Middle frontal gyrus (tissue), 1 donor: ENCODE results near the gene MFSD2A.
"Not testable (repeated sequence)": the region's sequence is repeated elsewhere in the genome, so short reads cannot be mapped to it uniquely, and the experiment has no call there.

ENCODE experiments used
- DNase-seq: peaks from one replicate; pipeline ENCODE4 v3.0.0-alpha.2; 2015; ENCODE audit warnings: low spot score; ENCODE audit errors: extremely low spot score

MFSD2A gene

DNA sequence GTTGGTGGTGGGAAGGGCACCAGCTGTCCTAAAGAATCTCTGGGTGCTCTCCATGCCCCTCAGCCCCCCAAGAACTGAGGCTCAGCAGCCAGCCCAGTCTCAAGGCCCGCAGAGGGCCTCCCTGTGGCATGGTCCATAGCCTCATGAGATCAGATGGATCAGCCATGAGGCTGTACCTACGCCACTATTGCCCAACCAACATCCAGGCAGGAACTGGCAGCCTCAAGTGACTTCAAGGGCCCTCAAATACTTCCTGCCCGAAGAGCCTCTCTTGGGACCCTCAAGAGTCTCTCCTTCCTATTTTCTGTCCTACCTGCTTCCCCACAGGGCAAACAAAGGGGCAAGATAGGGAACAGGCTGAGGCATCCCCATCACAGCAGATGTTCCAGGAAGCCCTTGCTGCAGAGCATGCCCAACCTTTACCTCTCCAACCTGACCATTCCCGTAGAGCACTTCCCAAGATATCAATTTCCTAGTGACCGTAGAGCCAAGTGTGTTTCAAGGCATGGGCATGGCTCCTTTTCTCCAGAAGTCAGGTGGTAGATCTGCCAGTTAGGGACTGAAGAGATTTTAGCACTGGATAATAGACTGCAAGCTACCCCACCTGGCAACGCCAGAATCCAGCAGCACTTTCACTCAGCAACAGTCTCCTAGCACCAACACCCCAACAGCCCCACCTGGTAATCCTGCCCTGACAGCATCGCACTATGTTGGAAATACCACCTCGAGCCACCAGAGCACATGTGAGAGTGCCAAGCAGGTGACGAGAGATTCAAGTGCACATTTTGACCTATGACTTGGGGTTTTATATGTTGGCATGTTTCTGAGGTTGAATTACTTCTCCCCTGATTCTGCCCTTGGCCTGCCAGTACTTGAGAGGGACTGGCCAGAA lies 13.7 kb upstream of the MFSD2A start:
- DNase-seq: no peak

DNA sequence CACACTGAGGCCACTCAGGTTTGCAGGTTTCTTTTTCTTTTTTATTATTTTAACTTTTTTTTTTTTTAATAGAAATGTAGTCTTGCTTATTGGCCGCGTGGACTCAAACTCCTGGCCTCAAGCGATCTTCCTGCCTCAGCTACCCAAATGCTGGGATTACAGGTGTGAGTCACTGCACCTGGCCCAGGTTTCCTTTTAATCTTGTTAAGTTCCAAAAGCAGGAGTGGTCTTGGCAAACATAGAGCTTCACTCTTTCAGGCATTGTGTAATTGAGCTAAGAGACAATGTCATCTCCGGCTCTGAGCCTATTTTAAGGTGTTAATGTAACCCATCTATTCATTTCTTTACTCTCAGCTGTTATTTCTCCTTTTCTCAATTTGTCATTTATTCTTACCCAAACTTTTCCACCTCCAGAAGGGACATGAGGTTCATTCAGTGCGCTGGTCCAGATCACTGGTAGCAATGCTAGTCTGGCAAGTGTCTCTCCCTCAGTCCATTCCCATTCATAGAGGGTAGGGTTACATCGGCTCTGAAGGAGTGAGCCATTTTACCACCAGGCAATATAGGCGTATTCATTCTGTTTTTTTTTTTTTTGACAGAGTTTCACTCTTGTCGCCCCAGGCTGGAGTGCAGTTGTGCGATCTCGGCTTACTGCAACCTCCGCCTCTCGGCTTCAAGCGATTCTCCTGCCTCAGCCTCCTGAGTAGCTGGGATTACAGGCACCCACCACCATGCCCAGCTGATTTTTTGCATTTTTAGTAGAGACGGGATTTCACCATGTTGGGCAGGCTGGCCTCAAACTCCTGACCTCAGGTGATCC lies 11.3 kb upstream of the MFSD2A start:
- DNase-seq: no peak

DNA sequence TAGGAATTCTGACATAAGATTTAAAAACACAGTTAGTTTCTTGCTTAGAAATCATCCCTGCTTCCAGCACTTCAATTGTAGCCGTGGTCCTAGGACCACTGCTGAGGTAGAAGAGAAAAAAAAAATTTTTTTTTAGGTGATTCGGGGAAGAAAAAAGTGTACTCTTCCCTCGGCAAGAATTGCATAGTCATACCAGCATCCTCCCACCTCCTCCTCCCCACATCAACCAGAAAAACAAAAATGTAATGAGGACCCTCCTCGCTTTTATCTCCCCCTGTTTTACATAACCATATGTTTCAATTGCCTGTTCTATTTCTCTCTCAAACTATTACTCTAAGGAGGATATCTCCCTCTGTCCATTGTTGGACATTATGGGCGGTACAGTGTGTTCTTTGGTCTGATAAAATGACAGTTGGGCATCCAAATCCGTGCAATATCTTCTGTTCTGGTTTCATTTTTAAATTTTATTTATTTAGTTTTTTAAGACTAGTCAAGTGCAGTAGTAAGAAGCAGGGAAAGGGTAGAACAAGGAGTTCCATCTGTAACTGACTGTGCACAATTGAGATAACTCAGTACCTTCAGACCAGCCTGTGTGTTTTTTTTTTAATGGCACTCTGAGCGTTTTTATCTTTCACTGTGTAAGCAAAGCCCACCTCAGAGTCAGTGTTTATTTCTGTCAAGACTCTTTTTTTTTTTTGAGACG lies 10.4 kb upstream of the MFSD2A start:
- DNase-seq: no peak

DNA sequence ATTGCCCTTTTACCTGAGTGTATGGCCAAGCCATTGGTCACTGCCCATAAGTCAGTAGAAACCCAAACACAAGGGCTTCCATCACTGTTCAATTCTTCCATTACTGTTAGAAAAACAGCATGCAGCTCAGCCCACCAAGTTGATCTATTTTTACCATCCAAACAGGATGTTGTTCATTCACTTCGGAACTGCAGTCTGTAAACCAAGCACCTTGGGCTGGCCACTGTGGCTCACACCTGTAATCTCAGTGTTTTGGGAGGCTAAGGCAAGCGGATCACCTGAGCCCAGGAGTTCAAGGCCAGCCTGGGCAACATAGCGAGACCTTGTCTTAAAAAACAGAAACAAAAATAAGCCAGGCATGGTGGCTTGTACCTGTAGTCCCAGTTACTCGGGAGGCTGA lies 8.7 kb upstream of the MFSD2A start:
- no peak for DNase-seq

DNA sequence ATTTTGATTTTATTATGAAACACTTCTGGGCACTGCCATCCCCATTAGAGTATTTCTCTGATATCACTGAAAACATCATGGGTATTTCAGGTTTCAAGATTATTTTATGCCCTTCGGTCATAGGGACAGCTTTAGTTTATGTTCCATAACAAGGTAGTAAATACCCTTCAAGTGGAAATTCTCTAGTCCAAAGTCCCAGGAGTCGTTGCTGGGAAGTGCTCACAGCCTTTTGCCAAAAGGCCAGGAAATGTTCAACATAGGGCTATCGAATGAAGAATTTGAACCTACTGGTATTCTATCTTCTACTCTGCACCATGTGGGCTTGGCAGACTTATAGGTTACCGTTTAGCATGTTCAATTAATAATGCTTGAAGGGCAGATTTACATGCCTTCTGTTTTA lies 7.7 kb upstream of the MFSD2A start:
- no peak for DNase-seq

DNA sequence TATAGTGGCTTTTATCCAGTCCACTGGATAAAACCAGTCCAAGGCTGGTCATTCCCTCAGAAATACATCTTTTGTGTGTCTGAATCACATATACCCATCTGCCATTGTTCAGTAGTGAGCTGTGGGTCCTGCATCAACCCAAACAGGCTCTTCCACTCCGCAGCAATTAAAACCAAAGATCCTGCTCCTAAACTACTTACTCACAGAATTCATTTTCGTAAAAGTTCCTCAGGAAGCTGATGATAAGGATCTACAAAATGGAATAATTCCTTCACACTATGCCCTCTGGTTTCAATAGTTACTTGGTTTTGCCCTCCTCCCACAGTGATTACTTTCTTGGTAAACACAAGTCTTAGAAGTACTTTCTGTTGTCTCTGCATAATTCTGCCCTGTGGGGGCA lies 5.1 kb upstream of the MFSD2A start:
- DNase-seq: no peak

DNA sequence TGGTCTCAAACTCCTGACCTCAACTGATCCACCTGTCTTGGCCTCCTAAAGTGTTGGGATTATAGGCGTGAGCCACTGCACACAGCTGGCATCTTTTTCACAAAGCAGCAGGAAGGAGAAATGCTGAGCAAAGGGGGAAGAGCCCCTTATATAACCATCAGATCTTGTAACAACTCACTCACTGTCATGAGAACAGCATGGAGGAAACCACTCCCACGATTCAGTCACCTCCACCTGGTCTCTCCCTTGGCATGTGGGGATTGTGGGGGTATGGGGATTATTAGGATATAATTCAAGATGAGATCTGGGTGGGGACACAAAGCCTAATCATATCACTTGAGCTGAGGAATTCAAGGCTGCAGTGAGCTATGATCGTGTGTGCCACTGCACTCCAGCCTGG lies 3.0 kb upstream of the MFSD2A start:
- no peak for DNase-seq

DNA sequence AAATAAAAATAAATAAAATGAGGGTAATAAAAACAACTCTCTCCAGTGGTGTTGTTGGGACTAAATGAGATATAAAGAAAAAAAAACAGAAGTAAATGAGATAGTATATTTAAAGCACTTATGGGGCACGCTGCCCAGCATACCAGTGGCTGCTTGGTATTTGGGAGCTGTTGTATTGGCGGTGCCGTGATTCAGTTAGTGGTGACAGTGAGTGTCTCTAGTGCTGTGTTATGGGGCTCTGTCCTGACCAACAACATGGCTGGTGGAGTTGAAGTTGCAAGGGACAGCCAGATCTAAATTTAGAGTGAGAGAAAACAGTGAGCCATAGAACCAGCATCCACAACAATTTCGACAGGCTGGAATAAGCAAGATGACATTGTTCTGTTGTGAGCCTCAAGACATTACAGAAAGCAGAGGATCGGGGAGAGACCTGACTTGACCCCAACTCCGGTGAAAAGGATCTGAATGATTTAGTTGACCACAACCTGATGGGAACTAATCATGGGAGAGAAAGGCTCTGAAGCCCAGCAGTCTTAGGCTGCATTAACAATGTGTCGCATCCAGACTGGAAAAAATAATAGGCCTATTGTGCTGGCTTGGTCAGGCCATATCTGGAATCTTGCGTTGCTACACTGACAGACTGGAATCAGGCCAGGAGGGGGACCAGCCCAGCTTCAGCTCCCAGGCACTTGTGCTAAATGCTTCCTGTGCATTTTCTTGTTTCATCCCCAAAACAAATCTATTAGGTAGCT lies 2.4 kb upstream of the MFSD2A start:
- DNase-seq: peak; percentile 11

DNA sequence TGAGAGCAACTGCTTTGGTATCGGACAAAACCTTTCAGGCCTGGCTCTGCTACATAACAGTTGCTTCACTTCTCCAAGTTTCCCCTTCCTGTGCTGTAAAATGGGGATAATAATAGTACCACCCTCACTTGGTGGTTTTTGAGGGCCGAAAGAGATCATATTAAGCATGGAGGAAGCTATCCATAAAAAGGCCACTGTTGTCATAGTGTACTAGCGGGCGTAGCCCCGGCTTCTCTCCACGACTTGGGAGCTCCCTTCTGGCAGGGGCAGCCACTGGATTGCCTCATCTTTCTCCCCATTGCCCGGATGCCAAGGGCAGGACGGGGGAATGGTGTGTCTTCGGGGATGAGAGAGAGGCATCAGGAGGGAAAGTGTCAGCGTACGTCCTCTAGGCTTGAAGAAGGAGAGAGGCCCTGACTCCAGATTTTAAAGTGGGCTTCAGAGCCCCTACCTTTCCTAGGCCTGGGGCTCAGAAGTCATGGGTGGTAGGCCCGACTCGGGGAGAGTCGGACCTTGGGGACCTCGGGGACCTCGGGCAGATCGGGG lies 548 bp upstream of the MFSD2A start:
- DNase-seq: no peak

DNA sequence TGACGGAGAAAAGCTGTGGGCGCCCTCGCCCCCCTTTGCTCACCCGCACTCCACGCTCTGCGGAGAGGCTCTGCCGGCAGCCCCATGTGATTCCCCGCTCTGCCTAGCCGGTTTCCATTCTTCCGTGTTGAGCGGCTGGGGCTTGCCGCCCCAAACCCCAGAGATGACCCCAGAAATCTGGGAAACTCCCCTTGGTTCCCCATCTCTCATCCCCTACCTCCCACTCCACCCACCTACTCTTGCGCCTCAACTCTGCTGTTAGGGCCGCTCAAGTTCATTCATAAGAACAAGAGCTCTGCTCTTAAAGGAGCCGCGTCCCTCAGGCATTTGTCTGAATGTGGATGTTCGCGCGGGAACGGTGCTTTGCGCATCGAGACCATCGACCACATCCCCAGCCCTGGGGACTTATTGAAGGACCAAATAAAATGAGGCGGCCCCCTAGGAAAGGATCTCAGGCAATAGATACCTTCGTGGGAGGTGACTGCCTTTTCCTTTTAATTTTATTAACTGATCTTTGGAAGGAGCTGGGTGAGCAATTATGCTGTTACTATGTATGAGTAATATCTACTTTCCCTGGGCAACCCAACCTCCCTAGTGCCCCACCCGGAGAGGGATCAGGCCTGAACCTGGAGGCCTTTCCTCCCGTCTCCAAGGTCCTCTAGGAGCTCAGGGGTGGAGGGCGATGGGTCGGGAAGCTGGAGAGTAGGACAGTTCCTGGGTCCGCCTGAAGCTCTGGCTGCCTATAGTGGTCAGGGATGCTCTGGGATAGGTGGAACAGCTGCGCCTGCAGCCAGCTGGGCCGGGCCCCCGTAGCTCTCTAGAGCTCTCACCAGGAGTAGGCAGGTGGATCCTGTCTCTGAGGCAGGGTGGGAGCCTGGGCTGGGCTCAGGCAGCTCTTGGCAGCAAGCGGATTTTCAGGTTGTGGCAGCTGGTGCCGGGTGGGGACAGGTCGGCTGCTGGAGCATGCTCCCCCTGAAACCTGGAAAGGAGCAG lies 898 bp downstream of the MFSD2A start:
- DNase-seq: no peak

DNA sequence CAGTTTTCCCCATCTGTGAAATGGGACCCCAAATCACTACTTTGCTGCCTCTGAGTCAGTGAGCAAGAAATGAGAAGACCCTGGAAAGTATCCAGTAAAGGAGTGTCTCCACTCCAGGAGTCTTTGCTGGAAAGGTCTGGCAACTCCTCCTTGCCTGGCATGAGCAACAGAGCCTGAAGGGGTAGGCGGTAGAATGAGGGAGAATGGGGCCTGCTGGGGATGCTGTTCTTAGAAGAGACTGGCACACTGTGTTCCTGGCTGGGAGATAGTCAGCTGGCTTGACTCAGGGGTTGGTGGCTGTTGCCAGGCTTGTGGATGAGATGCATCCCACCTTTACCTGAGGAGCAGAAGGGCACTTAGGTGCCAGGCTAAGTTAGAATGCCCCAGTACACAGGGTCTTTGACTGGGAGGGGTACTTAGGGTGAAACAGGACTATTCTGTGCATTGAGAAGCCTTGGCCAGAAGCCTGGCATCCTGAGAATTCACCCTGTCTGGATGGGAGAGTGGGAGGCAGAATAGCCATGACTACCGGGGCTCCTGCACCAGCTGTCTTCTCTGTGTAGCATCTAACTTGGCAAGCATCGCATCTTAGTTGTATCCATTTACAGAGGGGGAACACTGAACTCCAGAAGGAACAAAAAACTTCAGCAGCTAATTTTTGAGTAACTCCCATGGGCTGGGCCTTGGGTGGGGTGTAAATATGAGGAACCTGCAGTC lies 2.5 kb downstream of the MFSD2A start:
- peak; percentile 57 for DNase-seq

DNA sequence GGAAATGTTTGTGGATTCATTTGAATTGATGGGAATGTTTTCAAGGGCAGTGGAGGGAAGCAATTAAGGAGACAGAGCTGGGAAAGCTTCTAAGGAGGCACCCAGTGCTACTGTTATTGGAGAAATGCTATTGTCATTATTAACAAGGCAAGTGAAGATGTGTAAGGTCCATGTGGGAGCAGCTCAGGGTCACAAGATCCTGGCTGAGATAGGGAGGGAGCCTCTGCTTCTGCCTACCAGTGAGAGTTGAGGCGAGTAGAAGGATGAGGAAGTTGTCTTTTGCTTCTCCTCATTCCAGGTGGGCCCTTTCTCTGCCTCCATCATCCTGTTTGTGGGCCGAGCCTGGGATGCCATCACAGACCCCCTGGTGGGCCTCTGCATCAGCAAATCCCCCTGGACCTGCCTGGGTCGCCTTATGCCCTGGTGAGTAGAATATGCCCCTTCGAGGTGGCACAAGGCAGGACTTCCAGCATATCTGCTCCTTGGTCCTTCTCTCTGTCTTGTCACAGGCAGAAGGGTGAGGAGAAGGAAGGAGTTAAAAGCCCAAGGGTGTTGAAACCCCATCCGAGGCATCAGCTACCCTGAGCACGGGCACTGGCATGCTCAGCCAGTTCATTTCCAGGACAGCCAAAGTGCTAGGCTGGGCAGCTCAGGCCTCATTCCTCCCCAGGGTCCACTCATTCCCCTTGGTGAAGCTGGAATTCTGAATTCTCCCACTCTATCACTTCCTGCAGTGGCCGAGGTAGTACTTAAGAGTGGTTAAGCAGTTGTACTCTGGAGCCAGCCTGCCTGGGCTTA lies 3.7 kb downstream of the MFSD2A start:
- DNase-seq: no peak

DNA sequence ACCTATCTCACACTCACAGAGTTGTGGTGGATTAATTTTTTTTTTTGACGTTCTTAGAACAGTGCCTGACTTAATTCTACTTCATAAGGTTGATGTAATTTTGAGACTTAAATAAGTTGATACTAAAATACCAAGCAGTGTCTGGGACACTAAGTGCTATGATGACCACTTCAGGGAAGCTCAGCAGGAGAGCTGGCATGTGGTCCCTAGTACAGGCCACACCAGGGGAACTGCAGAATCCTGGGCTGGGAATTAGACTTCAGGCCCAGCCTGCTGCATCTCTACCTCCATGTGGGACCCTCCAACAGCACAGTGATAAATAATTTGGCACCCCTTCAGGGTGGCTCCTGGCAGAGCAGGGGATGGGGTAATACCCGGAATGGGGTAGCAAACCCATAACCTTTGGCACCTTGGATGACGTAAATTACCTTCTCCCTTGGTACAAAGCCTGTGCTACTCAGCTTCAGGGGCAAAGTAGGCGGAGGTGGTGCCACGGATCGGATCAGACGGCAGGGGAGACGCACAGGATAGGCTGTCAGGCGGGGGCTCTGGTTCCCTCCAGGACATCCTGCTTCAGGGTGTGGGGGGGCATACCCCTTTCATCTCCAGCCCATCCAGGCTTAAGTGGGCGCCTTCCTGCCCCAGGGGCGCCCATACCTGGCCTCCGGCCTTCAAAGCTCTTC lies 4.8 kb downstream of the MFSD2A start:
- no peak for DNase-seq

DNA sequence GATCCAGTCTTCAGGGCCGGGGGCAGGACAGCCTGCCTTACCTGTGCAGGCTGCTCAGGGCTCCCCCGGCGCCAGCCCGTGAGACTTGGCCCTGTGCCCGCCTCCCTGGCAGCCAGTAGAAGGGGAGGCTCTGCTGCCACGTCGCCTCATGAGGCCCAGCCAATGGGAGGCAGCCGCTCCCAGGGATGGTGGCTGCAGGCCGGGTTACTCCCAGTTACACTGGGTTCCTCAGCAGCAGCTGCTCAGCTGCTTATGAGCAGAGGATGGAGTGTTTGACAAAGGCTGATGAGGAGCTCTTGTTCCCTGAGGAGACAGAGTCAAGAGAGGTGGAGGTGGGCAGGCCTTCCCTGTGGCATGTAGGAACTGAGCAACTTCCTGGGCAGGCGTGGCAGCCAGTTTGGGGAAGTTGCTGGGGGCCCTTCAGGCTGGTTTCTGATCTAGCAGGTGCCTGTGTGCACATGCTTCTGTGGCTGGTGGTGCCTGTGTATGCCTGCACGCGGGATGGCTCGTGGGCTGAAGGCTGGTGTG lies 5.5 kb downstream of the MFSD2A start:
- no peak for DNase-seq

DNA sequence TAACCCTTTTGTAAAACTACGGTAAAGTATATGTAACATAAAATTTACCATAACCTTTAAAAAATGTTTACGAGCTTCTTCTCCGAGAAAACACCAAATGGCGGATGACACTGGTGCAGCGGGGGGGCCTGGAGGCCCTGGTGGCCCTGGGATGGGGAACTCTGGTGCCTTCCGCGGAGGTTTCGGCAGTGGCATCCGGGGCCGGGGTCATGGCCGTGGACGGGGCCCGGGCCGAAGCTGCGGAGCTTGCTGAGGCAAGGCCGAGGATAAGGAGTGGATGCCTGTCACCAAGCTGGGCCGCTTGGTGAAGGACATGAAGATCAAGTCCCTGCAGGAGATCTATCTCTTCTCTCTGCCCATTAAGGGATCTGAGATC lies 7.5 kb downstream of the MFSD2A start:
- no peak for DNase-seq

DNA sequence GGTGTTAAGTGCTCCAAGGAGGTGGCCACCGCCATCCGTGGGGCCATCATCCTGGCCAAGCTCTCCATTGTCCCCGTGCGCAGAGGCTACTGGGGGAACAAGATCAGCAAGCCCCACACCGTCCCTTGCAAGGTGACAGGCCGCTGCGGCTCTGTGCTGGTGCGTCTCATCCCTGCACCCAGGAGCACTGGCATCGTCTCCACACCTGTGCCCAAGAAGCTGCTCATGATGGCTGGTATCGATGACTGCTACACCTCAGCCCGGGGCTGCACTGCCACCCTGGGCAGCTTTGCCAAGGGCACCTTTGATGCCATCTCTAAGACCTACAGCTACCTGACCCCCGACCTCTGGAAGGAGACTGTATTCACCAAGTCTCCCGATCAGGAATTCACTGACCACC lies 8.0 kb downstream of the MFSD2A start:
- DNase-seq: not testable (repeated sequence)

DNA sequence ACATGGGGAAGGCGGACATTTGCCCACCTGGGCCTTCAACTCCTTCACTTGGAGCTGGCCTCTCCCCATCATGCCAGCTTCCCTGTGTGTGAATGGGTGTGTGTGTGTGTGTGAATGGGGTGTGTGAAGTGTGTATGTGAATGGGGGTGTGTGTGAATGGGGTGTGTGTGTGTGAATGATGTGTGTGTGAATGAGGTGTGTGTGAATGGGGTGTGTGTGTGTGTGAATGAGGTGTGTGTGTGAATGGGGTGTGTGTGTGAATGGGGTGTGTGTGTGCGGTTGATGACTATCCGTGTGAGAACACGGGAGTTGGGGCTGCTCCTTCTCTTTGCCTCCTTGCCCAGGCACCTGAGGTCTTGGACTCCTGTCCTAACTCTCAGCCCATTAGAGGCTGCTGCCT lies 9.6 kb downstream of the MFSD2A start:
- no peak for DNase-seq
